ENCODE data around the gene SAE1. TPM values are rescaled to one million over a fixed set of nuclear protein-coding genes. Genes with fewer than 3 reads are reported as not detected.
"Not testable (repeated sequence)": the region's sequence is repeated elsewhere in the genome, so short reads cannot be mapped to it uniquely, and the experiment has no call there.

The SAE1 gene
- total and polyA plus RNA-seq, 5 experiments from 2014 or later, result 44.5 to 174 (median 158) TPM

DNA sequence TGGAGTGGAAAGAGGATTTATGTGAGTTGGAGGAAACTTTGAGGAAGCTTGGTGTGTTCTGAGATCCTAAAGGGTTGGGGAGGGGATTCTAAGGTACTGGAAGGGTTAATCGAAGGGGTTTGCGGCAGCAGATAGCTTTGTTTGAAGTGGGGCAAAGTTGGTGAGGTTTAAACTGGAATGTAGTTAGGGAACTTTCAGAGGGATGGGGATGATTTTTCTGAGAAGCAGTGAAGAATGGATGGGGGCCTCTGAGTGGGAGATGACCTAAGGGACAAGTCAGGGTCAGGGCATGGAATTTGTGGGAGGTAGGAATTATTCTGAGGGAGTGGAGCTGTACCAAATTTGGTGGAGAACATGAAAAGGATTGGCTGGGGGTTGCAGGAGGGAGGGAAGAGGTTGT is 3.9 kb downstream of the SAE1 start:
- Mint-ChIP-seq H3K27ac (peak overlapping the region in 6 of 10 donors; percentile 3 to 90 (median 52)), H3K27me3 (peaks cover 0 to 4% (median 0%) of the 10 kb centered on the region in 5 donors), H3K4me3 (peak overlapping the region; percentile 19 to 100 (median 33)), H3K36me3 (peaks cover 0 to 54% (median 7%) of the 10 kb centered on the region in 3 donors), H3K9me3 (peaks cover 0 to 2% (median 0%) of the 10 kb centered on the region in 9 donors), H3K4me1 (peaks cover 43 to 82% (median 79%) of the 10 kb centered on the region in 4 donors)
- no peak for ATAC-seq
- no peak for DNase-seq
- POLR2A ChIA-PET, result interaction anchor here (1.5 to 2.7 kb wide), 2 partner anchors 11 to 110 kb away, joined by 3 to 7 read pairs; no protein-coding TSS in a partner anchor

DNA sequence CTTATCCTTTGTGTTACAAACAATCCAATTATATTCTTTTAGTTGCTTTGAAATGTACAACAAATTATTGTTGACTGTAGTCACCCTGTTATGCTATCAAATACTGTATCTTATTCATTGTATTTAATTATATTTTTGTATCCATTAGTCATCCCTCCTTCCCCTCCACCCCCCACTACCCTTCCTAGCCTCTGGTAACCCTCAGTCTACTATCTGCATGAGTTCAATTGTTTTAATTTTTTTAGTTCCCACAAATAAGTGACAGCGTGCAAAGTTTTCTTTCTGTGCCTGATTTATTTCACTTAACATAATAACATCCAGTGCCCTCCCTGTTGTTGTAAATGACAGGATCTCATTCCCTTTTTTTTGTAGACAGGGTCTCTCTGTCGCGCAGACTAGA is 4.5 kb downstream of the SAE1 start:
- ATAC-seq (no peak), DNase-seq (no peak)
- peaks cover 0 to 58% (median 7%) of the 10 kb centered on the region in 3 donors for H3K36me3 Mint-ChIP-seq
- H3K27ac Mint-ChIP-seq, result peak overlapping the region in 4 of 10 donors; percentile 25 to 41 (median 32)
- peaks cover 43 to 82% (median 76%) of the 10 kb centered on the region in 4 donors for H3K4me1 Mint-ChIP-seq
- H3K27me3 Mint-ChIP-seq, result peaks cover 0 to 4% (median 0%) of the 10 kb centered on the region in 5 donors
- POLR2A ChIA-PET, result interaction anchor here (1.5 to 2.7 kb wide), 2 partner anchors 10 to 109 kb away, joined by 3 to 7 read pairs; no protein-coding TSS in a partner anchor
- peaks cover 0 to 2% (median 0%) of the 10 kb centered on the region in 9 donors for H3K9me3 Mint-ChIP-seq
- peak overlapping the region in 6 of 10 donors; percentile 8 to 100 (median 53) for H3K4me3 Mint-ChIP-seq

DNA sequence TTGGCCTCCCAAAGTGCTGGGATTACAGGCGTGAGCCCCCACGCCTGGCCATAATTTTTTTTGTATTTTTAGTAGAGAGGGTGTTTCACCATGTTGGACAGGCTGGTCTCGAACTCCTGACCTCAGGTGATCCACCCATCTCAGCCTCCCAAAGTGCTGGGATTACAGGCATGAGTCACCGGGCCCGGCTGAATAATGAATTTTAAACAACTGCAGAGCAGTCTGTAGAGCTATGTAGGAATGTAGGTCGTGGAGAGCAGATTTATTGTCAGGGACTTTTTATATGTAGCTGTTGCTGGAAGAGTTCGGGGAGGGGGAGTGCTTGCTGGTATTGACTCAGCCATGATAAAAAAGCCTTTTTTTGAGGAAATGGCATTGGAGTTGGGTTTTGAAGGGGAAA is 10.6 kb downstream of the SAE1 start:
- not testable (repeated sequence) for ATAC-seq, DNase-seq, H3K9me3 Mint-ChIP-seq, H3K27me3 Mint-ChIP-seq, H3K4me3 Mint-ChIP-seq
- Mint-ChIP-seq H3K36me3 (peaks cover 0 to 66% (median 6%) of the 10 kb centered on the region in 3 donors), H3K27ac (peak overlapping the region in 5 of 10 donors; percentile 6 to 80 (median 70)), H3K4me1 (peaks cover 25 to 69% (median 50%) of the 10 kb centered on the region in 4 donors)
- POLR2A ChIA-PET, result interaction anchor here (0.7 to 1.5 kb wide), 3 partner anchors 10 to 103 kb away, joined by 3 to 6 read pairs (median 3); no protein-coding TSS in a partner anchor

DNA sequence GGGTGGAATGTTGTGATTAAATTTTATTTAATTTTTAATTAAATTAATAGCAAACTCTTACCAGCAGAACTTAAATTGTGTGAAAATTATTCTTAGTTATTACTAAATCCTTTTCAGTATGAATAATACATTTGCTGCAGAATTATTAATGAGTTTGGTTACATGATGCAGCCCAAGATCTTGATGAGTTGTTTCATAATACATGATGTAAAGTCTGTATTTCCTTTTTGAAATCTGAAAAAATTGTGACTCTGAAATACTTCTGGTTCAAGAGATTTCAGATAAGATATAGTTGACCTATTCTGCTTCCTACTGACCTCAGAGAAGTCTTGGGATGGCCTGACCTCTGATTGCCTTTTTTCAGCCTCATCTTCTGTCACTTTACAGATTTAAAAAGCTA is 11.1 kb downstream of the SAE1 start:
- DNase-seq (no peak), ATAC-seq (no peak)
- H3K27me3 Mint-ChIP-seq, result no peaks in the 10 kb centered on the region
- H3K36me3 Mint-ChIP-seq, result peaks cover 0 to 63% (median 6%) of the 10 kb centered on the region in 3 donors
- H3K4me3 Mint-ChIP-seq, result no peak overlapping the region
- H3K27ac Mint-ChIP-seq, result peak overlapping the region in 3 of 10 donors; percentile 6 to 80 (median 24)
- no peaks in the 10 kb centered on the region for H3K9me3 Mint-ChIP-seq
- POLR2A ChIA-PET, result interaction anchor here (0.7 to 1.5 kb wide), 2 partner anchors 10 to 102 kb away, joined by 3 to 6 read pairs; no protein-coding TSS in a partner anchor
- peaks cover 28 to 71% (median 52%) of the 10 kb centered on the region in 4 donors for H3K4me1 Mint-ChIP-seq

DNA sequence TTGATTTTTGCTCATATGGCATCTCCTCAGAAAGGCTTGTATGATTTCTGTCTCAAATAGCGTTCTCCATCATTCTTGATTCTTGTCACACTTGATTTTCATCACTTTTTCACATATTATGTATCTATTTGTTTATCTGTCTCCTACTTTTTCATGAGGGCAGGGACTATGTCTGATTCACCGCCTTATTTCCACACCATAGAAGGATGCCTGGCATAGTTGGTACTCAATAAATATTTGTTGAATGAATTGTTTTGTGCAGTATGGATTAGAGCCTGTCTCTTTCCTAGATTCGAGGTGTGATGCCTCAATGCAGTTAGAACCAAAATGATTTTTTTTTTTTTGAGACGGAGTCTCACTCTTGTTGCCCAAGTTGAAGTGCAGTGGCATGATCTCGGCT is 12.1 kb downstream of the SAE1 start:
- H3K4me1 Mint-ChIP-seq, result peaks cover 31 to 73% (median 52%) of the 10 kb centered on the region in 4 donors
- no peaks in the 10 kb centered on the region for H3K9me3 Mint-ChIP-seq
- POLR2A ChIA-PET, result no interaction called here
- peaks cover 0 to 66% (median 9%) of the 10 kb centered on the region in 3 donors for H3K36me3 Mint-ChIP-seq
- H3K4me3 Mint-ChIP-seq, result no peak overlapping the region
- no peaks in the 10 kb centered on the region for H3K27me3 Mint-ChIP-seq
- ATAC-seq (no peak), DNase-seq (no peak)
- peak overlapping the region in 5 of 10 donors; percentile 0 to 74 (median 37) for H3K27ac Mint-ChIP-seq

DNA sequence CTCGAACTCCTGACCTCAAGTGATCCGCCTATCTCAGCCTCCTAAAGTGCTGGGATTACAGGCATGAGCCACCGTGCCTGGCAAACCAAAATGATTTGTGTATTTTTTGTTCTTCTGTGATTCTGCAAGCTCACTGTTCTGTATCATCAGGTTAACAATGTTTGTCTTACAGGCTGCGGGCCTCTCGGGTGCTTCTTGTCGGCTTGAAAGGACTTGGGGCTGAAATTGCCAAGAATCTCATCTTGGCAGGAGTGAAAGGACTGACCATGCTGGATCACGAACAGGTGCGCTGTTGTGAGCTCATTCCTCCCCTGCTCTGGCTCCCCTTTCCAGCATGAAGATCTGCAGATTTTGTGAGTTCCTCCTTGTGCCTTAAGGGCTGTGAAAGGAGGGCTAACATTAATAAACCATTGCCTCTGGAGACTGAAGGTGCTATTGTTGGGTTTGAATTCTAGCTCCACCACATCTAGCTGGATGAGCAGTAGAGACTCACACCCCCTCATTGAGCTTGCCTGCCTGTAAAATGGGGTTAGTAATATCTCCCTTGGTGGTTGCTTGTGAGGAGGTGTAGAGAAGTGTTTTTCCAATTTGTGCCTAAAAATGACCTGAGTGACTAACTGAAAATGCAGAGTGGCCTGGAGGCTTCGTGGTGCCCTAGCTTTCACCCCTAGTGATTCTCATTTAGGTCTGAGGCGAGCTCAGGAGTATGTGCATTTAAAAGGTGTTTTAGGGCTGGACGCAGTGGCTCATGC is 12.9 kb downstream of the SAE1 start:
- Mint-ChIP-seq H3K36me3 (peaks cover 0 to 64% (median 9%) of the 10 kb centered on the region in 3 donors), H3K27me3 (no peaks in the 10 kb centered on the region), H3K27ac (peak overlapping the region in 6 of 10 donors; percentile 23 to 86 (median 38)), H3K9me3 (no peaks in the 10 kb centered on the region), H3K4me3 (no peak overlapping the region), H3K4me1 (peaks cover 33 to 75% (median 55%) of the 10 kb centered on the region in 4 donors)
- DNase-seq (no peak), ATAC-seq (no peak)
- POLR2A ChIA-PET, result interaction anchor here (0.6 to 1.4 kb wide), 4 partner anchors 28 to 351 kb away, joined by 3 read pairs; no protein-coding TSS in a partner anchor

DNA sequence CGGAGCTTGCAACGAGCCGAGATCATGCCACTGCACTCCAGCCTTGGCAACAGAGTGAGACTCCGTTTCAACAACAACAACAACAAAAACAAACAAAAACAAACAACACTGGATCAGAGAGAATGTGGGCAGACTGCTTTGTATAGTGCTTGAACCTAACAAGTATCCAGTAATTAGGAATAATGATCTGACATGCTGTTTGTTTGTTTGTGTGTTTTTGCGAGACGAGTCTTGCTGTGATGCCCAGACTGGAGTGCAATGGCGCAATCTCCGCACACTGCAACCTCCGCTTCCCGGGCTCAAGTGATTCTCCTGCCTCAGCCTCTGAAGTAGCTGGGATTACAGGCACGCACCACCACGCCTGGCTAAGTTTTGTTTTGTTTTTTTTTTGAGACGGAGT is 14.0 kb downstream of the SAE1 start:
- Mint-ChIP-seq H3K27me3 (no peaks in the 10 kb centered on the region), H3K4me3 (no peak overlapping the region), H3K27ac (peak overlapping the region in 5 of 10 donors; percentile 29 to 46 (median 33)), H3K36me3 (peaks cover 0 to 59% (median 9%) of the 10 kb centered on the region in 3 donors), H3K9me3 (no peaks in the 10 kb centered on the region), H3K4me1 (peaks cover 28 to 72% (median 52%) of the 10 kb centered on the region in 4 donors)
- DNase-seq (no peak), ATAC-seq (no peak)
- POLR2A ChIA-PET, result interaction anchor here (1.1 to 6.5 kb wide), 8 partner anchors 9 to 112 kb away, joined by 3 to 53 read pairs (median 10); partner anchors contain the start of genes CCDC9, SAE1 and ZC3H4

DNA sequence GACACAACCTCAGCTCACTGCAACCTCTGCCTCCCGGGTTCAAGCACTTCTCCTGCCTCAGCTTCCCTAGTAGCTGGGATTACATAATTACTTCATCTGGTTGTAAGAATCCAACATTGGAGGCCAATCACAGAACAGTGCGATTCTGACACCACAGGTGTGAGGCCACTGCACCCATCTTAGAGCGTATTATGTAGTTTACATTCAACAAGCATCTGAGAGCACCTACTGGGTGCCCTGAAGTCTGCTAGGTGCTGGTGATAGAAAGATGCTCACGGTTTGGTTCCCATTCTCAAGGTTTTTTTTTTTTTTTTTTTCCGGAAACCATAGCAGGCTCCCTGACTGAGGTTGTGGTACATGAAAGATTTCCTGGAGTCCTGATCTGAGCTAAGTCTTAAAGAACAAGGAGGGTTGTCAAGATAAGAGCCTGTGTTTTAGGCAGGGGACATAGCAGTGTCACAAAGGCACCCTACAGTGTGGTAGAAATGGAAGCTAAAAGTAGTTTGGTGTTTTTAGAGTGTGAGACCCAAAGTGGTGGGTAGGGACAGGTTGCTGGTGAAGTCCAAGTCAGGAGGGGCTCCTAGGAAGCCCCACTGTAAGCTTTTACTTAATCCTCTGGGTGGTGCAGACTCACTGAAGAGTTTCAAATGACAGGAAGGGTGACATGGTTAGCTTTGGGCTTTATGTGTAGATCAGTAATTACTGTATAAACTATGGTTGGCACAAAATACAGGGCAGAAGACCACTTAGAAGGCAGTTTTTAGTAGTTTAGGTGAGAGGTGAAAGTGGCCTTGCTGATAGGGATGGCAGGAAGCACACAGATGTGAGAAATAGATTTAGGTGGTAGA is 15.2 kb downstream of the SAE1 start:
- H3K36me3 Mint-ChIP-seq, result peaks cover 0 to 64% (median 14%) of the 10 kb centered on the region in 3 donors
- H3K27me3 Mint-ChIP-seq, result no peaks in the 10 kb centered on the region
- H3K9me3 Mint-ChIP-seq, result no peaks in the 10 kb centered on the region
- H3K4me3 Mint-ChIP-seq, result peak overlapping the region; percentile 55 to 83 (median 74)
- H3K4me1 Mint-ChIP-seq, result peaks cover 28 to 82% (median 56%) of the 10 kb centered on the region in 4 donors
- peak; percentile 95 to 98 for ATAC-seq
- POLR2A ChIA-PET, result interaction anchor here (0.6 to 6.5 kb wide), 18 partner anchors 10 to 129 kb away, joined by 3 to 53 read pairs (median 10); partner anchors contain the start of genes CCDC9, INAFM1, SAE1 and ZC3H4
- H3K27ac Mint-ChIP-seq, result peak overlapping the region; percentile 82 to 94 (median 91)
- DNase-seq, result peak in 8 of 10 donors; percentile 29 to 80 (median 49)

DNA sequence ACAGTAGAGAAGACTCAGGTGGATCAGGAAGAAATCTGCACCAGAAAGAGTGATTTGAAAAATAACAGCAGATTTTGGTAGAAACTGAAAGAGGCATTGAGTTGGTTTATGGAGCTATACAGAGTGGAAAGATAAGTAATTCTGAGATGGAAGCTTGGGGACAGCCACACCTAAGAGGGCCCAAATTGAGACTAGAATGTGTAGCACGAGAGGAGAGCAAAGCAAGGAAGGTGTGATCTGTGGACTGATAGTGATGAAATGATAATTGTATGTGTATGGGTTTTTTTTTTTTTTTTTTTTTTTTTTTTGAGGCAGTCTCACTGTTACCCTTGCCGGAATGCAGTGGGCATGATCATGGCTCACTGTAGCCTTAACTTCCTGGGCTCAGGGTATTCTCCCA is 16.3 kb downstream of the SAE1 start:
- H3K4me1 Mint-ChIP-seq, result peaks cover 27 to 85% (median 58%) of the 10 kb centered on the region in 4 donors
- no peaks in the 10 kb centered on the region for H3K27me3 Mint-ChIP-seq
- POLR2A ChIA-PET, result interaction anchor here (0.6 to 6.5 kb wide), 7 partner anchors 11 to 100 kb away, joined by 4 to 53 read pairs (median 12); no protein-coding TSS in a partner anchor
- H3K9me3 Mint-ChIP-seq, result no peaks in the 10 kb centered on the region
- H3K27ac Mint-ChIP-seq, result peak overlapping the region; percentile 82 to 94 (median 91)
- no peak for ATAC-seq
- peak overlapping the region in 9 of 10 donors; percentile 50 to 84 (median 74) for H3K4me3 Mint-ChIP-seq
- DNase-seq, result no peak
- peaks cover 0 to 68% (median 21%) of the 10 kb centered on the region in 3 donors for H3K36me3 Mint-ChIP-seq

DNA sequence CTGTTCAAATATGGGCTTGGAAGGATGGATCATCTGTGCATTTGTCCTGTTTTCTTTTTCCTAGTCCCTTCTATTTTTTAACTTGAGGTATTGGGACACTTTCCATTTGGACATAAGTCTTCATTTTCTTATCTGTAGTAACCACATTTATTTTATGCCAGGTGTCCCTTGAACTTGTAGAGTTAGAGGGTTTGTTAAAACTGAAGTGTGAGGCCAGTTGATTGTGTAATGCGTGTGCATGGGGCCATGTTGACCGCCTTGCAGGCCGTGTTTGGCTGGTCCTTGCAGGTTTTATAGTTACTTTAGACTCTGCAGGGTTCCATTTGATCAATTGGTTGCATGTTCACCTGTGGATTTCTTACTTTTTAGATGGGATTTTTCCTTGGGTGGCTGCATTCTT is 21.0 kb downstream of the SAE1 start:
- H3K9me3 Mint-ChIP-seq, result no peaks in the 10 kb centered on the region
- POLR2A ChIA-PET, result interaction anchor here (1.0 kb wide), 1 partner anchor 93 kb away, joined by 4 read pairs; no protein-coding TSS in a partner anchor
- peaks cover 15 to 71% (median 40%) of the 10 kb centered on the region in 4 donors for H3K4me1 Mint-ChIP-seq
- H3K36me3 Mint-ChIP-seq, result peaks cover 10 to 76% (median 34%) of the 10 kb centered on the region in 3 donors
- DNase-seq, result no peak
- no peak for ATAC-seq
- H3K4me3 Mint-ChIP-seq, result no peak overlapping the region
- no peaks in the 10 kb centered on the region for H3K27me3 Mint-ChIP-seq
- peak overlapping the region in 7 of 10 donors; percentile 43 to 89 (median 73) for H3K27ac Mint-ChIP-seq

DNA sequence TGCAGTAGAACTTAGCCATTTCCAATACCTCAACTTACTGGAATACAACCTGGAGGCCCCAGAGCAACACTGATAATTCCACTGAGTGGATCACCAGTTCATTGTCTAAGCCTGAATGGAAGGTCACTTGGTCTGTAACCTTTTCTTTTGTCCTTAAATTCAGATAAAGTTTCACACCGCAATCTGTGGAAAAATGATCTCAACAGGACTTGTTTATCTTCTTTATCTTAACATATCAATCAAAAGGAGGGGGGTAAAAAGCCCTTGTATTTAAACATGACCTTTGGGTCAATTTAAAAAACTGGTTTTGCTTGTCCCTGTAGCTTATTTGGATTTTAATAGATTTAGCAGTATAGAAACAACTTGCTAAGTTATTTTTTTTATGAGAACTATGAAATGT is 21.6 kb downstream of the SAE1 start:
- no peak for ATAC-seq
- Mint-ChIP-seq H3K27me3 (no peaks in the 10 kb centered on the region), H3K9me3 (no peaks in the 10 kb centered on the region), H3K4me3 (no peak overlapping the region), H3K27ac (peak overlapping the region in 2 of 10 donors; percentile 58 to 69), H3K36me3 (peaks cover 10 to 76% (median 31%) of the 10 kb centered on the region in 3 donors), H3K4me1 (peaks cover 16 to 71% (median 40%) of the 10 kb centered on the region in 4 donors)
- DNase-seq, result no peak
- POLR2A ChIA-PET, result interaction anchor here (0.6 to 1.0 kb wide), 3 partner anchors 34 to 98 kb away, joined by 3 to 8 read pairs (median 4); no protein-coding TSS in a partner anchor

Data from naive thymus-derived CD8-positive, alpha-beta T cell (primary cell).